Neural progenitor cell (in vitro differentiated cells): ENCODE data around the gene MYOCOS.

ENCODE experiments used
- EZH2 ChIP-seq: fragments of 200-600 bp; sonication (generic); IDR thresholded peaks from 2 replicates; pipeline ENCODE4 v1.6.1; 2017; ENCODE audit warnings: antibody characterized with exemption, mild to moderate bottlenecking, moderate library complexity
- TF ChIP-seq, protein P1 (sequence below): fragments of 200-600 bp; sonication (generic); IDR thresholded peaks from 2 replicates; pipeline ENCODE4 v1.5.1; 2017; ENCODE audit warnings: antibody characterized with exemption, mild to moderate bottlenecking

DNA sequence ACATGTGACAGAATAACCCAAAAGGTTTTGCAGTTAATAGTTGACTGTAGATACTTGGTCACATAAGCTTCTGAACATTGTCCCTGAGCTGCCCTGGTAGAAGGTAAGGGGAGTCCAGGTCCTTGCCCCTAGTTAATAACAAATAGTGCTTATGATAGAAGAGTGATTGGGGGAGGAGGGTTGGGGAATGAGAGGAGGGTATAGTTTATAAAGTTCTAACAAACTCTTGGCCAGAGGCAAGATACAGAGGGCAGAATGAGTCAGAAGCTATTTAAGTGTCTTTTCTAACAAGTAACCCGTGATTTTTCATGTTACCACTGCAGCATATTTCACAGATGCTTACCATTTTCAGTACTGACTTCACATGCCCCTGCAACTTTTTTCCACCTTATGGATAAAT is 26.7 kb upstream of the MYOCOS start:
- TF ChIP-seq, protein P1, sequence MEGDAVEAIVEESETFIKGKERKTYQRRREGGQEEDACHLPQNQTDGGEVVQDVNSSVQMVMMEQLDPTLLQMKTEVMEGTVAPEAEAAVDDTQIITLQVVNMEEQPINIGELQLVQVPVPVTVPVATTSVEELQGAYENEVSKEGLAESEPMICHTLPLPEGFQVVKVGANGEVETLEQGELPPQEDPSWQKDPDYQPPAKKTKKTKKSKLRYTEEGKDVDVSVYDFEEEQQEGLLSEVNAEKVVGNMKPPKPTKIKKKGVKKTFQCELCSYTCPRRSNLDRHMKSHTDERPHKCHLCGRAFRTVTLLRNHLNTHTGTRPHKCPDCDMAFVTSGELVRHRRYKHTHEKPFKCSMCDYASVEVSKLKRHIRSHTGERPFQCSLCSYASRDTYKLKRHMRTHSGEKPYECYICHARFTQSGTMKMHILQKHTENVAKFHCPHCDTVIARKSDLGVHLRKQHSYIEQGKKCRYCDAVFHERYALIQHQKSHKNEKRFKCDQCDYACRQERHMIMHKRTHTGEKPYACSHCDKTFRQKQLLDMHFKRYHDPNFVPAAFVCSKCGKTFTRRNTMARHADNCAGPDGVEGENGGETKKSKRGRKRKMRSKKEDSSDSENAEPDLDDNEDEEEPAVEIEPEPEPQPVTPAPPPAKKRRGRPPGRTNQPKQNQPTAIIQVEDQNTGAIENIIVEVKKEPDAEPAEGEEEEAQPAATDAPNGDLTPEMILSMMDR, result no peak
- no peak for TF ChIP-seq EZH2
